Body of pancreas (tissue), 4 donors: Measurements from ENCODE around the gene NPAS2.

ENCODE experiments used
- POLR2A ChIP-seq, 3 donors: fragments of 450-650 bp; IDR thresholded peaks; one replicate each; pipeline ENCODE4 v1.6.1; 2016; ENCODE audit warnings: antibody characterized with exemption in 3 of 3, mild to moderate bottlenecking in 2 of 3
- TF ChIP-seq, protein P1 (sequence below), 7 experiments: fragments of 450-650 bp in 4 of 7; fragments of 200-600 bp in 3 of 7; sonication (generic) in 3 of 7; IDR thresholded peaks; one replicate each; pipeline ENCODE4 v1.5.1; 2016 to 2019; ENCODE audit warnings: antibody characterized with exemption in 7 of 7

DNA sequence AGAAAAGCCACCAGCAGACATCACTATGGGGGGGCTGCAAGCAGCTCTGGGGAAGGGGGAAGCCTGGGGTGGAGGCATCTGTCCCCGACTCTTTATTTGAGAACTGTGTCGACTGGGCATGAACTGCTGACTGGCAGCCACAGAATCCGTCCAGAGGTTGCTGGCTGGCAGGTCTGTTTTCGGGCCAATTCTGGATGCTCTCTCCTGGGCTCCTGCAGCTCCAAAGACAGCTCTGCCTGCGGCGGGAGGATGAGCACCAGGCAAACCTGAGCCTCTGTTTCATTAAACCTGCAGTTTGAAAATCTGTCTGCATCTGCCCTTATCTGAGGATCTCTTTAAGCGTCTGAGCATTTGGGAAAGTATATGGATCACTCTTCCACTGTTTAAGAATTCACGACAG, 147.8 kb downstream of the NPAS2 start:
- TF ChIP-seq, protein P1, sequence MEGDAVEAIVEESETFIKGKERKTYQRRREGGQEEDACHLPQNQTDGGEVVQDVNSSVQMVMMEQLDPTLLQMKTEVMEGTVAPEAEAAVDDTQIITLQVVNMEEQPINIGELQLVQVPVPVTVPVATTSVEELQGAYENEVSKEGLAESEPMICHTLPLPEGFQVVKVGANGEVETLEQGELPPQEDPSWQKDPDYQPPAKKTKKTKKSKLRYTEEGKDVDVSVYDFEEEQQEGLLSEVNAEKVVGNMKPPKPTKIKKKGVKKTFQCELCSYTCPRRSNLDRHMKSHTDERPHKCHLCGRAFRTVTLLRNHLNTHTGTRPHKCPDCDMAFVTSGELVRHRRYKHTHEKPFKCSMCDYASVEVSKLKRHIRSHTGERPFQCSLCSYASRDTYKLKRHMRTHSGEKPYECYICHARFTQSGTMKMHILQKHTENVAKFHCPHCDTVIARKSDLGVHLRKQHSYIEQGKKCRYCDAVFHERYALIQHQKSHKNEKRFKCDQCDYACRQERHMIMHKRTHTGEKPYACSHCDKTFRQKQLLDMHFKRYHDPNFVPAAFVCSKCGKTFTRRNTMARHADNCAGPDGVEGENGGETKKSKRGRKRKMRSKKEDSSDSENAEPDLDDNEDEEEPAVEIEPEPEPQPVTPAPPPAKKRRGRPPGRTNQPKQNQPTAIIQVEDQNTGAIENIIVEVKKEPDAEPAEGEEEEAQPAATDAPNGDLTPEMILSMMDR (IDR thresholded peaks at IDR 0.05), result no peak
- TF ChIP-seq POLR2A (IDR thresholded peaks at IDR 0.05), result no peak
